GM18858 (cell line): ENCODE measurements around the gene OR4C16.

Source experiments
- ATAC-seq: cut with Tn5 transposase; IDR thresholded peaks from one replicate; pipeline ENCODE4 v1.9.1; 2021; ENCODE audit not compliant: unreplicated experiment

OR4C16 gene

GRCh38 chr11:55571828-55572227 lies at the start of gene OR4C16:
Gene OR4C16, plus strand, starts transcription at chr11:55572128. Its CDS starts 0 bp downstream, at chr11:55572128.
- ATAC-seq, result no peak

GRCh38 chr11:55554169-55554568 lies 17.8 kb upstream of the OR4C16 start, which contains the start of gene OR4C15:
Gene OR4C15, plus strand, starts transcription at chr11:55554469. Its CDS starts 0 bp downstream, at chr11:55554469.
- no peak for ATAC-seq

GRCh38 chr11:55572548-55572947 lies 620 bp downstream of the OR4C16 start:
- ATAC-seq, result peak; percentile 91

- no peak for ATAC-seq
Observed at GRCh38 chr11:55607545-55607944, 35.6 kb downstream of the OR4C16 start, which contains the start of gene OR4C11. Gene OR4C11, minus strand, starts transcription at chr11:55607645. Its CDS starts 3,272 bp downstream, at chr11:55604373.
